ENCODE results near the gene ELAVL1.

DNA sequence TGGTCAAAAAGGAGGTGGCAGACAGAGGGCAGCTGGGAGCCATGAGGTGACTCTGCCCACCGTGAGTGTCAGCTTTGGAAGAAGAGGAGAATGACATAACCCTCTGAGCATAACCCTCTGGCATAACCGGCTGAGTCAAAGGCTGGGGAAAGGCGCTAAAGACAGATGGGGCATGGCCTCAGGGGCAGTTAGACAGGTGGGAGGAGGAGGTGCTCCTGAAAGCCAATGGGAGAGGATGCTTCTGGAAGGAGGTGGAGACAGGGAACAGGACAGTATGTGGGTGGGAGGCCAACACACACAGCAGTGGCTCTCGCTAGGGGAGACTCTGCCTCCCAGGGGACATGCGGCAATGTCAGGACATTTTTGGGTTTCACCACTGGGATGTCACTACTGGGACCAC is 17.1 kb downstream of the ELAVL1 start:
- TF ChIP-seq EZH2 (IDR thresholded peaks at IDR 0.05; ENCODE audit: borderline replicate concordance, low read length): no peak
- TF ChIP-seq, protein P1, sequence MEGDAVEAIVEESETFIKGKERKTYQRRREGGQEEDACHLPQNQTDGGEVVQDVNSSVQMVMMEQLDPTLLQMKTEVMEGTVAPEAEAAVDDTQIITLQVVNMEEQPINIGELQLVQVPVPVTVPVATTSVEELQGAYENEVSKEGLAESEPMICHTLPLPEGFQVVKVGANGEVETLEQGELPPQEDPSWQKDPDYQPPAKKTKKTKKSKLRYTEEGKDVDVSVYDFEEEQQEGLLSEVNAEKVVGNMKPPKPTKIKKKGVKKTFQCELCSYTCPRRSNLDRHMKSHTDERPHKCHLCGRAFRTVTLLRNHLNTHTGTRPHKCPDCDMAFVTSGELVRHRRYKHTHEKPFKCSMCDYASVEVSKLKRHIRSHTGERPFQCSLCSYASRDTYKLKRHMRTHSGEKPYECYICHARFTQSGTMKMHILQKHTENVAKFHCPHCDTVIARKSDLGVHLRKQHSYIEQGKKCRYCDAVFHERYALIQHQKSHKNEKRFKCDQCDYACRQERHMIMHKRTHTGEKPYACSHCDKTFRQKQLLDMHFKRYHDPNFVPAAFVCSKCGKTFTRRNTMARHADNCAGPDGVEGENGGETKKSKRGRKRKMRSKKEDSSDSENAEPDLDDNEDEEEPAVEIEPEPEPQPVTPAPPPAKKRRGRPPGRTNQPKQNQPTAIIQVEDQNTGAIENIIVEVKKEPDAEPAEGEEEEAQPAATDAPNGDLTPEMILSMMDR (conservative IDR thresholded peaks at IDR 0.05 in 1 of 2, IDR thresholded peaks at IDR 0.05 in 1 of 2; ENCODE audit: extremely low read depth in 1 of 2, insufficient read depth in 1 of 2, low read depth in 1 of 2, low read length in 2 of 2): no peak
